Kidney tubule cell (primary cell): Measurements from ENCODE around the gene EEFSEC.

ENCODE experiments used
- DNase-seq: peaks from one replicate; pipeline ENCODE4 v3.0.0-alpha.2; 2018; ENCODE audit warnings: low spot score

Gene EEFSEC

DNA sequence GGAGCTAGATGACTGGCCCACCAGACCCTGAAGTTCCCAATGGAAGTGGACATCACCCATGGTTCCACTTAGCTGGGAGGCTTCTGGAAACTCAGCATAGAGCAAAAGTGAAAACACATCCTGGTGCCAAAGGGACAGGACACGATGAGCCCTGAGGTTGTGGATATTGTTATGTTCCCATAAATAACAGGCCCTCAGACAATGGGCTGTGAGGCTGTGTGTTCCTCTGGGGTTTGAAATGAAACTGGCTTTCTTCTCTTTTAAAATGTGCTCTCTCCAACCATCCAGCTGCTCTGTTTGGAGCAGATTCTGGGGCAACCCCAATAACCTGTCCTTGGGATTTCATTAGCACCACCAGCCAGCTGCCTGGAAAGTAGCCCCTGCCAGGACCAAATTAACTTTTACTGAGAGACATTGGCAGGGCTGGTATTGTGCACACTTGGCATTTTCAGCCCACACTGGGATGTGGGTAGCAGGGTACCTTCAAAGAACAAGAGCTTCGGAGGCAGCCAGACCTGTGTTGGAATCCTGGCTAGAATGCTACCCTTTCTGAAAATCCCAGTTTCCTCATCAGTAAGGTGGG lies 215.9 kb downstream of the EEFSEC start:
- DNase-seq, result no peak

DNA sequence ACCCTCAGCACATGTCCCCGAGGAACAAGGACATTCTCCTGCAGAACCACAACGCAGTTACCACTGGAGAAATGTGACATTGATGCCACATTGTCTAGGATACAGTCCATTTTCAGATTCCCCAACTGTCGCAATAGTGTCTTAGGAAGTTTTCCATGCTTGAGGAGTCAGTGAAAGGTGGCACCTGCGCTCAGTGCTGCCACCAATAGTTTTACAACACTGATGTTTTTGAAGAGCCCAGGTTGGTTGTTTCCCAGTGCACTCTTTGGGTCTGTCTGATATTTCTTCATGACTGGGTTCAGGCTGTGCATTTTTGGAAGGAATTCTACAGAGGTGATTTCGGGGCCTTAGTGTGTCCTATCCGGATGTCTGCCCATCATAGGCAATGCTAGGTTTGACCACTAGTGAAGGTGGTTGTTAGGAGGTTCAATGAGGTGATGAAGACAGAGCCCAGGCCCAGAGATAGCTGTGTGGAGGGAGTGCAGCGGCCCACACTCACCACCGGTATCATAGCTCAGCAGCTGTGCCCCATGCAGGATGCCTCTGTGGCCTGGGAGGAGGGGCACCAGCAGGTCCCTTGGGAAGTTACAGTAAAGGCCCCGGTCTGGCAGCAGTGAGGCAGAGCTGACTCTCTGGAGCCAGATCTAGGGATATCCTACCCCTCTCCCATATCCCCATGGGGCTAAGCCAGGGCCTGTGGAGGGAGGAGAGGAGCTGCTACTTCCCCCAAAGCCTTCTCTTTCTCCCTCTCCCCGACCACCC lies 216.8 kb downstream of the EEFSEC start:
- DNase-seq, result no peak

DNA sequence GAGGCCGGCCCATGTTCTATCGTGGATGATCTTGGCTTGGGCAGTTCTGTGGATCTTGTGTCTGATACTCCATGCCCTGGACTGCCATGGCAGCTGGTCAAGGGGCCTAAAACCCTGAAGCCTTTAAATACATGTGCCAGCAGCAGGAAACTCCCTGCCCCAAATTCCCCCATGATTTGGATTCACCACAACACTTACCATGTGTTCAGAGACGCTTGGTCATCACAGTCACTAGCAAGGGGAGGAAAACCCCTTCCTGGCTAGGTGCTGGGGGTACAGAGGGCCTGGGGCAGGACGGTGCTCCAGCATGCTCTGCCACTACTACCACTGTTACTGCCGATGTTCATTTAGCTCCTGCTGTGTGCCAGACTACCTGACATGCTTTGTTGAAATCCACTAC lies 219.0 kb downstream of the EEFSEC start:
- no peak for DNase-seq

DNA sequence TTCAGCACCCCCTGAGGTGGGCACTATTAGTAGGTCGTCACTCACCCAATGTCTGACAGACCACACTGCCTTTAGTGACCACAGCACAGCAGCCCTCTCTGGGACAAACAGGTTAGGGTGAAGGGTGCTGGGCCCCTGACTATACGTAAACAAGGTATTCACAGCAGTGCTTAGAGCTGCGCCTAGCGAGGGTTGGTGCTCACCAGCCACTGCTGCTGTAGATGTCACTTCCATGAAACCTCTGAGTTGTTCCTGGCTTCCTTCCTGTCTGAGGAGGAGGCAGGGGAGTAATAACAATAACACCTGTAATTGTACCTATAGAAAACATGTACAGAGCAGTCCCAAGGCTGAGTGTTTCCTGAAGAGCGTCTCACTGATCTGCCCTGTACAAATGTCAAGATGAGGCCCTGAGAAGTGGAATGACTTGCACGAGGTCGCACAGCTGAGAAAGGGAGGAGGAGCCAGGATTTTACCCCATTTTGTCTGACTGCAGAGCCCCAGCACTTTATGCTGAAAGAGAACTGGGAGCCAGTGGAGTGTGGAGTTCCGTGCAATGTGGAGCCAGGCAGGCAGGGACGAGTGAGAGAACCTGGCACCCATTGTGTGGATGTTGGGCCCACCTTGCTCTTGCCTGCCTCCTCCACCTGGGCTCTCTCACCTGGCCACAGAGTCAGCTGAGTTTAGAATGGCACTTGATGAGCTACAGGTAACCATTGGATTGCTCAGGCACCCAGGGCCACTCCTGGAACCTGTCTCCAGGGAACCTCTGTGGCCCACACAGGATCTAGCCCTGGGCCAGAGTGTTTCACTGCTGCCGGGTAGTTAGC lies 219.6 kb downstream of the EEFSEC start:
- DNase-seq, result no peak

DNA sequence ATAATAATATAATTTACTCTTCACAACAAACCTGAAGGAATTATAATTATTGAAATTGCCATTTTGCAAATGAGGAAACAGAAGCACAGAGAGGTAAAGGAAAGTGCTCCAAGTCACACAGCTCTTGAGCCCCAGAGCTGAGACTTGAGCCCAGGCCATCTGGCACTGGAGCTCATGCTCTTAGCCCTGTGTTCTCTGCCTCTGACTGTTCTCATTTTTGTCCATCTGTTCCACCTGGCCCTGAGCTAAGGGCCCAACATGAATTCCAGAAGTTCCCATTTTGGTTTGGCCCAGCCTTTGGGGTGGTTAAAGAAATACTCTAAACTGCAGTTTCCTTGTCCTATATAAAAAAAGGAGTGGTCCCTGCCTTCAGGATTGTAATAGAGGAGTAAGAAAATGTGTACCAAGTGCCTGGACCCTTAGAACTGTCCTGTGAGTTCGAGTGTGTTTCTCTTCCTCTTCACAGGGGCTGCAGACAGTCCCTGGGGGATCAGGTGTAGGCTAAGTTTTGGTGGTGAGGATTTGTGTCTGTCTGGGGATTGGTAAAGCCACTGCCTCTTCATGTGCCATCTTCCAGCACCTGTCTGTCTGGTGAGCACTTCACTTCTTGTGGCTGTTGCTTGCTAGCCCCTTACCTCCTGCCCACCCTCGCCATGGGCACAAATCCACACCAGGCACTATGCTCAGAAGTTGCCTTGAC lies 221.6 kb downstream of the EEFSEC start:
- DNase-seq, result no peak

DNA sequence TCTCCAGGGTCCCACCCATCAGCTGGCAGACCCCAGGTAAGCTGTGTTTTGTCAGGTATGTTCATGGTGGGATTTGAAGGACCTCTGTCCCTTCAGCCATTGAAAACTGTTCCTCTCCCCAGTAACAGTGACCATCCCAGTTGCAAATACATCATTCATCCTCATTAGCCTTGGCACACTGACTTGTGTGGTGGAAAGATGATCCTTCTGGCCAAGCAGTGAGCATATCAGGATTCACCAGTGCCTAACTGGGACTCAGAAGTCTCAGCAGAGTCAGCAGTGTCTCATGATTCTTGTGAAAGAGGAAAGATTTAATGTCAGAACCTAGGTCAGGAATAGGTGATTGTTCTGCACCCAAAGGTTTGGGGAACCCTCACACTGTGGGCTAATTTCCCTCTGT lies 223.2 kb downstream of the EEFSEC start:
- no peak for DNase-seq

DNA sequence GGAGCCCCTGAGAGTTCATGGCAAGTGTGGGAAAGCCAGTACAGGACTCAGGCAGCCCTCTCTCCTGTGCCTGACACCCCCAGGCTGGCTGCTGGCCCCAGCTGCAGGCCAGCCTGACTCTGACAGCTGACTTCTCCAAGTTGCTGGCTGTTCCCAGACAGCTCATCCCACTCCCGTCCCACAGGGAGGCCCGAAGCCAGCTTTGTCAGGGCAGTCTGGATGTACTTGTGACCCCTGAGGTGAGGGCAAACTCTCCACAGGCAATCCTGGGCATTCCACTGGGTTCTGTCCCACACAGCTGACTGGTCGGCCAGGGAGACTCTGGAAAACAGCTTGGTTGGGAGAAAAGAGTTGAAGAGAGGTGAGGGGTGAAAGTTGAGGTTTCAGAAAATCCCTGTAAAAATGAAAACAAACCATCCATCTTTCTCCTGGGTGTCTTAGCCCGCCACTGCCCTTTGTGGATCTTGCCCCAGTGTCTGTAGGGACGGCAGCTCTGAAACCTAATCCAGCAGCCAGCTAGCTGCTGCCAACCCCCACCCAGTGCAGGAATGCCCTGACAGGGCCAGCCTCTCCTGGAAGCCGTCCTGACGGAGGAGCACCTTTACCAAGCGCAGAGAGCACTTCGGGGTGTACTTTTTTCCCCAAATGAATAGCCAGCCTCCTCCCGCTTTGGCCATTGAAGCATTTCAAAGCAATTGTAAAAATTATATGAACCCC lies 225.5 kb downstream of the EEFSEC start:
- DNase-seq, result peak; percentile 14

DNA sequence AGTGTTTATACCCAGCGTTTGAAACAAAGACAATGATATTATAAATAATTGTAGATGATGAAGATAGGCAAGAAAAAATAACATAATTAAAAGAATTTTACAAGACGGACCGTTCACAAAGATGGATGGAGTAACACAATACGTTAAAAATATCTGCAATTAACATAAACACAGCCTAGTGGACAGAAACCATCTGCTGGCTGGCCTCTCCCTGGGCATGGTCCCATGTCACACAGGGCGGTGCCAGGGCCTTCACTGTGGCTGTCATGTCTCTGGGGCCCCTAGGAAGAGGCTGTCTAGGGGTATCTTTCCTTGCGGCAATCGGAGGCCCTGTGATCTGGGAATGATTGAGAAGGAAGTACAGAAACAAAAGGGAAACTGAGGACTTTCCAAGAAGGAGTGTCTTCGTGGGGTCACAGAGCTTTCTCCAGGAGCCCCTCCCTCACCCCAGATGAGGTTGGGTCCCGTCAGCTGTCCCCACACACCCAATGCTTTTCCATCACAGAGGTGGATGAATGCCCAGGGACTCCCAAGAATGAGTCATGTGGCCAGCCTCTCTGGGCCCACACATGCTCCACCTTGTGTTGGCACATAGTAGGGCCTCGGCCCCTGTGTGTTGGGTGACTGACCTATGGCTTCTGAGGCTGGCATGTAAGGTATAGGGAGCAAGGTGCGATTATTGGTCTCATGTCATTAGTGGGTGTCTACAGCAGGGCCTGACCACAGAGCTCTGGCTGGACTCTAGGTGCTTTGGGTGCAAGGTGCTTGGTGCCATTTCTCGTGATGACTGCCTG lies 226.3 kb downstream of the EEFSEC start:
- DNase-seq, result no peak

DNA sequence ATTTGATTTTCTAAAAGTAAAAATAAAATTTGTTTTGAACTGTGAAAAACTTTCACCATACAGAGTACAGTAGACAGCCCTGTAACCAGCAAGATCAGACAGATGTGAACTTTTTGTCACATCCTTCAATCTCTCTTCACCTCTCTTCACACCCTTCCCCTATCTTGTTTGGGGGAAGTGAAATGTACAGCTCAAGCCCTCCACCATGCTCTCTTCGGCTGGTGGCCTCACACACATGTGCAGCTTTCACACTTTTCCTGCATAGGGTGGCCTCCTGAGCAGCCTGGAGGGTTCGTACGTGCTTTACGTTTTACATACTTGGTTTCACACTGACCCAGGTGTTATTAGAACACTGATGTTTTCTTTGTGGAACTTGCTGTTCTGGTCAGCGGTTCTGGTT lies 227.0 kb downstream of the EEFSEC start:
- DNase-seq, result no peak

DNA sequence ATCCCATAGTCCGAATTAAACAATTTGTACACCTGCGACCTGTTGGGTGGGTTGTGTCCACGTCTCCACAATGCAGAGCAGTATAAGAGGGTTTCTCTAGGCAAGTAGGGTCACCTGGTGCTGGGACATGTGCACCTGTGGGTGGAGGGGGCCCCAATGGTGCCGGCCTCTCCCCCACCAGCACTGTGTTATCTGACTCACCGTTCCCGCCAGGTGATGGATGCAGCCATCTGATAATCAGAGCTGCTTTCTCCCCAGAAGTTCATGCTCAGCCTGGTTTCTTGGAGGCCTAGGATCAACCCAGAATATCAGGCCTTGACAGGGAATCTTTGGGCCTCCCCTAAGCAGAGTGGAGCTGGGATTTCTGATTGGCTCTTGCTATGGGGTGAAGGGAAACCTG lies 227.4 kb downstream of the EEFSEC start:
- DNase-seq, result no peak

DNA sequence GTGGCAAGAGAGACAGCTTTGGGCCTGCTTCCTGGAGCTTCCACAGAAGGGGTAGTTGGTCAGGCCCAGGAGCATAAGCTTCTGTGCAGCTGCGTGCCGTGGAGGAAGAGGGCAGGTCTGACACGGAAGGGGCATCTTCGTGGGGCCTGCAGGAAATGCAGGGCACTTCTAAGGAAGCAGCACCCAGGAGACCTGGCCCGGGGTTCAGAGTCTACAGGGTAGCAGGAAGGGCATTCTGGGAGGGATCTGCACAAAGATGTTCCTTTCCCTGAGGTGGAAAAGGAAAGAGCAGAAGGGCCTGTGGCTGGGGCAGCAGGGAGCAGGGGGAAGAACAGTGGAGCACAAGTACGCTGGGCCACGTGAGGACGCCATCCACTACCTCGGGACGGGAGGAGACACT lies 228.3 kb downstream of the EEFSEC start:
- no peak for DNase-seq

DNA sequence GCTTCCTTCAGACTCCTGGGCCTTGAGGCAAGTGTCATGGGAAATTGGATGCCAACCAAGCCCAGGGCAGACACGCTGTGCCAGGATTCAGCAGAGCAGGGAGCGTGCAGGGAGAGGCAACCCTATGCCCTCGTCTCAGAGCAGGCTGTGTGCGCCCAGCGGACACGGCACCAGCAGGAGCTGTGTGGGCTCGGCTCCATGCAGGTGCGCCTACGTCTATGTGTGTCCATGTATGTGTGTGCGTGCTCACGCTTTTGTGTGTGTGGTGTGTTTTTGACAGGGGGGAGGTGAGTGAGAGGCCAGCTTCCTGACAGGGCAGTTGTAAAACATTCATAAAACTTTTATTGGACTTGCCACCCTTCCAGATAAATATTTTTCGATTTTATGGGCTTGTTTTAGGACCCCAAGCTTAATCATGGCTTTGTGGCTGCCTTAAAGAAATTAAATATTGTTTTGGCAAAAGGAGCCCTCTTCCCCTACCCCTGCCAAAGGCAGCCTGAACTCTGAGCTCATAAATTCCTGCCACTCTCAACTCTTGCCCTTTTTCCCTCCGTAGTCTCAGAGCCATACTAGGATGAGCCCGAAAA lies 229.0 kb downstream of the EEFSEC start:
- DNase-seq, result peak; percentile 7

DNA sequence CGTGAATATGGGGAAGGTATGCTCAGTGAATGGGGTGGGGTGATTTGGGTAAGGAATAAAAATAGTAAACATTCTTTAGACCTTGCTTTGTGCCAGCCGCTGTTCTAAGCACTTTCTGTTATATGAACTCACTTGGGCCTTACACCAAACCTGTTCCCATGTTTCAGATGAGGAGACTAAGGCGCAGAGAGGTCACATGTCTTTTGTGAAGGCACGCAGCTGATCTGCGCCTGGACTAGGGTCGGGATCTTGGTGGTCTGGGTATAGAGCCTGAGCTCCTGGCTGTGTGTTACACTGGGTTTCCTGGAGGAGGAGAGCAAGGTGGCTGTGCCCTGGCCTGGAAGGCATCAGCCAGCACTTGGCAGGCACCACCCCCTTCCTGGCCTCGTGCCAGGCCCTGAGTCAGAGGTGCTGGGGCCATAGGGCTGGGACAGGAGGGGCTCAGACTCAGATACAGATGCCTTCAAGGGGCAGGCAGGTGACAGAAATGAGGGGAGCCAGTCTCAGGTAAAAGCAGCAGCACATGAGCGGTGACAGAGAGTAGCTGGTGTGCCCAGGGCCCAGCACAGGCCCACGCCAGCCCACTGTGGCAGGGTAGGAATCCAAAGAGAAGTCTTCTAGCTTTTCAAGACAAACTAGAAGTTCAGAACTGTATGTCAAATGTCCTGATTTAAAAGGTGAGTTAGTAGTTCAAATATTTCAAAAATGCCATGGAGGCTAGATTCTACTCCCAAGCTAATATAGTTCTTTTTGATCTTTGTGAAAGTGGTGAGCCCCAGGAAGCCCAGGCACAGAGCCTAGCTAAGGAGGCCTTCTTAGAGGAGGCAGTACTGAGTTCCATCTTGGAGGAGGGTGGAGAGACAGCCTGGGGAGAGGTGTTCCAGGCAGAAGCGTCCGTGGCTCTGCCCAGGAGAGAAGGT lies 230.3 kb downstream of the EEFSEC start:
- peak; percentile 88 for DNase-seq

DNA sequence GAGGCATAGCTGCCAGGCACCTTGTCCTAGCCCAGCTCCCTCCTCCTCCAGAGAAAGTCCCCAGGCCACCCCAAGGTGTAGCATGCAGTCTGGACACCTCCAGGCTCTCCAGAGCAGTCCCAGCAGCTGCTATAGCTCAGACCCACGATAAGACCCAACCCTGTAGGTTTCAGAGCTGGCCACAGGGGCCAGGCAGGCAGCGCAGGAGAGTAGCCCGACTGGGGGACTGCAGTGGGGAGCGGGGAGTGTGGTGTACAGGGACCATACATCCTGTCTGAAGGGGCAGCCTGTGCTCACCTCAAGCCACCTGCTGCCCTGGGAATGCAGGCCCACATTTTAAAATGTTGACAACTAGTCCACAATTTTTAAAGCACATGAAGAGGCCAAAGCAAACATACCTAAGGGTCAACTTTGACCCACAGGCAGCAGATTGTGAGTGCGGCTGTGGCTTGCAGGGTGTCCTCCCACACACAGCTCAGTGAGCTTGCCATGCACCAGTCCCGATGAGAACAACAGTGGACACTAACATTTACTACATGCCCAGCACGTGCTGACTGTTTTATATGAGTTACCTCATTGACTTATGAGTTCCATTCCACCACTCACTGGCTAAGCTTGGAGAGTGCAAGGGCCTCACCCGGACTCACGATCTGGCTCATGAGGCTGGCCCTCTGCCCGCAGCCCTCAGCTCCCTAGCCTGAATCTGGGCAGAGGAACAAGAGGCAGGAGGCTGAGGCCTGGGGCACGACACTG lies 232.0 kb downstream of the EEFSEC start:
- DNase-seq, result peak; percentile 67

DNA sequence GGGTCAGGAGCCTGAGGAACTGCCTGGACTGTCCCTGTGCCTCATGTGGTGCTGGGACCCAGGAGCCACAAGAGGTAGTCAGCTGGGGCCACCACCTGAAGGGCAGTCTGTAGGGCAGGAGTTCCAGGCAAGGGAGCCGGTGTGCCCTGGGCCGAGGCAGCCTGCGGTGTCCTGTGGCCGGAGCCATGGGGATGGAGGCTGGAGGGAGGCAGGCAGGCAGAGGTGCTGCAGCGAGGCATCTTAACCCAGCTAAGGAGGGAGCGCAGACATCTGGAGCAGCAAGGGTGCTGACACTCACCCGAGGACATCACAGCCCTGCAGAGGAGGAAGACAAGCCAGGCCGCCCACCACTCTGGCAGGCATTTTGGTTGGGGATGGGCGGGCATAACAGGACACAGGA lies 235.7 kb downstream of the EEFSEC start:
- DNase-seq, result no peak

DNA sequence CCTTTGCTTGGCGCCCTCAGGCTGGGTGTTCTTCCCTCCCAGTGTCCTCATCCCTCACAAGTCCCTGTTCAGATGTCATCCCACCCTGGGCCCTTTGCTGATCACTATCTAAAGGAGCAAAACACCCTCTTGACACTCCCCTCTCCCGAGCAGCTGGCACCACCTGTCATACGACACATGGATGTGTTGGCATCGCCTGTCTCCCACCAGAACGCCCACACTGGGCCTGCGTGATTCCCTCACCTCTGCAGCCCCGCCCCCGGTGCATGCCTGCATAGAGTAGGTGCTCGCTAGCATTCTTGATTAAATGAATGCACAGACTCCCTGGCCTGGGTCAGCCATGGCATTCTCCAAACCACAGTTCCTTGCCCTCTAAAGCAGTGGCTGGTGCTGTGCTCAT lies 237.6 kb downstream of the EEFSEC start:
- no peak for DNase-seq

DNA sequence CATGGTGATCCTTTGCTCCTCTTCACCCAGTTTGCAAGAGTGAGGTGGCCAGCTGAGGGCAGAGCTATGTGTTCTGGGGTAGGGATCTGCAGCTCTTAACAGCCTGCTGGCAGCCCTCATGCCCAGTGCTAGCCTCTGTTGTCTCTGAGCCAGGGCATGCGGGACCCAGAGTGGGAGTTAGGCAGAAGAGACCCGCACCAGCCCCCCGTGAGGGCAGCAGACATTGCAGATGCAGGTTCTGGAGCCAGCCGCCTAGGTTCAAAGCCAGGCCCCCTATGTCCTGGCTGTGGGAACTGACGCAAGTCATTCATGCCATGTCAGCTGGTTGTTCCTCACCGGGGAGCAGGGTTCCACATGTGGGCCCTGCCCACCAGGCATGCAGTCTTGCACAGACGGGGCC lies 238.7 kb downstream of the EEFSEC start:
- no peak for DNase-seq

DNA sequence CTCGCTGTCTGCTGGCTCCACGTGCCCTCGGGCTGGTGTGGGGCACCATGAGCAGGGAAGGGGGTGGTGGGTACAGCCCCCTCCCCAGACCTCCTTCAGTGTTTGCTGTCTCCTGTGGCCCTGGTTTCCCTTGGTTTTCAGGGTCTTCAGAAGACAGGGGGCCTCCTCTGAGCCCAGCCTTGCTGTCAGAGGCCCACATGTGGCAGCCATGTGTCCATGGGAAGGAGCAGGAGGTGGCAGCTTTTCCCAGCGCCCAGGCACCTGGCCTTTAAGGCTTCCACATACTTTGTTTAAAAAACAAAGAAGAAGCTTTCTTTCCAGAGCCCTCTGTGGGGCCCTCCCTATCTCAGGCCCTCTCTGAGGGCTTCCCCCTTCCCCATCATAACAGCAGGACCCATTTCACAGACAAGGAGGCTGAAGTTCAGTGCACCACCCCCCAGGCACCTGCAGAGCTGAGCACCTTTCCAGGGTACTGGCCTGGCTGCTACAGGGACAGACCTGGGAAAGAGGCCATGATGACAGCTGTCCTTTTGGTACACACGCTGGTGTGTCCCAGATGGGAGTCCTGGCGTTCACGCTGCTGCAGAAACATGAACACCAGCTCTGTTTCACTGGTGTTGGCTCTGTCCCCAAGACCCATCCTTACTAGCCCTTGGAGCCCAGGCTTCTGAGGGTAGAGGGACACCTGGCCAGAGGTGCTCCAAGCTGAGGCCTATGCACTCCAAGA lies 239.7 kb downstream of the EEFSEC start:
- no peak for DNase-seq
